GM12873 (cell line): ENCODE measurements around the gene CD160.

Experiments
- TF ChIP-seq, protein P1 (sequence below): IDR thresholded peaks from 2 replicates; pipeline ENCODE4 v1.5.1; 2012; ENCODE audit warnings: low read depth, mild to moderate bottlenecking, moderate library complexity, low read length, control low read depth; ENCODE audit not compliant: insufficient read depth; ENCODE audit errors: missing control alignments

Gene CD160

DNA sequence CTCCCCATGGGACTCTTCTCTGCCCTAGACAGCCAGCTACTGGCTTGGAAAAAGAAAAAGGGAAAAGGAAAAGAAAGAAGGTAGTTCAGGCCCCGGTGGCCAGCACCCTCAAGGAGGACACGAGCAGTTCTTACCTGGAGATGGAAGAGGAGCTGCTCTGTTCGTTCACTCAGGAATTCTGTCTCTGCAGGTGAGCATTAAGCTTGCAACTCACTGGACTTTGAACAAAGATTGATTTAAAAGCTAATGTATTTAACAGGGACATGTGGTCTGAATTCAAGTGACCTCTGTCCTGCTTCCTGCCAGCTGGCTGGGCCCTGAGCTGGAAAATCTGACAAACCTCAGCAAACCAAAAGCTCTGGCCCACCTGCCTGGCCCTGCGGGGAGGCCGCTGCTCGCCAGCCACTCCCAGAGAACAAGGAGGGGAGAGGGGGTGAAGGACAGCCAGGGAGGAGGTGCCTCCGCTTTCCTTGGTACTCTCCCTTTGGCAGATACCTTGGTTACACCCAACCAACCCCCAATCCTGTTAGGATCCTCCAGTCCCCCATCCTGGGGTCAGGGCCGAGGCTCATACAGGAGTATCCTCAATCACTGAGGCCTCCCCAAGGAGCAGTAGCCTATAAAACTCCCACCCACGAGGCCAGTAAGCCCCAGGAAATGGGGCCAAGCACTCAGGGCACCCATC lies 12.0 kb upstream of the CD160 start, which contains the start of gene PDZK1:
Gene PDZK1, minus strand, starts transcription at position 186 of the 685 bp plus-strand sequence. CDS start 19,347 bp downstream, outside the sequence.
- TF ChIP-seq, protein P1, sequence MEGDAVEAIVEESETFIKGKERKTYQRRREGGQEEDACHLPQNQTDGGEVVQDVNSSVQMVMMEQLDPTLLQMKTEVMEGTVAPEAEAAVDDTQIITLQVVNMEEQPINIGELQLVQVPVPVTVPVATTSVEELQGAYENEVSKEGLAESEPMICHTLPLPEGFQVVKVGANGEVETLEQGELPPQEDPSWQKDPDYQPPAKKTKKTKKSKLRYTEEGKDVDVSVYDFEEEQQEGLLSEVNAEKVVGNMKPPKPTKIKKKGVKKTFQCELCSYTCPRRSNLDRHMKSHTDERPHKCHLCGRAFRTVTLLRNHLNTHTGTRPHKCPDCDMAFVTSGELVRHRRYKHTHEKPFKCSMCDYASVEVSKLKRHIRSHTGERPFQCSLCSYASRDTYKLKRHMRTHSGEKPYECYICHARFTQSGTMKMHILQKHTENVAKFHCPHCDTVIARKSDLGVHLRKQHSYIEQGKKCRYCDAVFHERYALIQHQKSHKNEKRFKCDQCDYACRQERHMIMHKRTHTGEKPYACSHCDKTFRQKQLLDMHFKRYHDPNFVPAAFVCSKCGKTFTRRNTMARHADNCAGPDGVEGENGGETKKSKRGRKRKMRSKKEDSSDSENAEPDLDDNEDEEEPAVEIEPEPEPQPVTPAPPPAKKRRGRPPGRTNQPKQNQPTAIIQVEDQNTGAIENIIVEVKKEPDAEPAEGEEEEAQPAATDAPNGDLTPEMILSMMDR: no peak

DNA sequence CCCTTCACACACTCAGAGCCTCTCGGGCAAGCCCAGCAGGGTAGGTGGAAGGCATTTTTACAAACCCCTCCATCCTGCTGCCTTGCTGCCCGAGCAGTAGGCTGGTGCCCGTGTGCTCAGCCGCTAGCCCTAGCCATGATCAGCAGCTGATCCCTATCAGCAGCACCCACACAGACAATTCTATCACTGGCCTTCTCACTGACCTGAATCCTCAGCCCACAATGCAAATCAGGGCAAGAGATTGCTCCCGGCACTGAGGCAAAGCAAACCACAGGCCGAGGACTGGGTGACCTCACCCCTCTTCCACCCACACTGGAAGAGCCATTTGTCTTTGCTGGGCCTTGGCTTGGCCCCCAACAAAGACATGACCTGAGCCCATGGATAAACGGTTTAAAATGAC lies 11.2 kb upstream of the CD160 start:
- TF ChIP-seq, protein P1: no peak

DNA sequence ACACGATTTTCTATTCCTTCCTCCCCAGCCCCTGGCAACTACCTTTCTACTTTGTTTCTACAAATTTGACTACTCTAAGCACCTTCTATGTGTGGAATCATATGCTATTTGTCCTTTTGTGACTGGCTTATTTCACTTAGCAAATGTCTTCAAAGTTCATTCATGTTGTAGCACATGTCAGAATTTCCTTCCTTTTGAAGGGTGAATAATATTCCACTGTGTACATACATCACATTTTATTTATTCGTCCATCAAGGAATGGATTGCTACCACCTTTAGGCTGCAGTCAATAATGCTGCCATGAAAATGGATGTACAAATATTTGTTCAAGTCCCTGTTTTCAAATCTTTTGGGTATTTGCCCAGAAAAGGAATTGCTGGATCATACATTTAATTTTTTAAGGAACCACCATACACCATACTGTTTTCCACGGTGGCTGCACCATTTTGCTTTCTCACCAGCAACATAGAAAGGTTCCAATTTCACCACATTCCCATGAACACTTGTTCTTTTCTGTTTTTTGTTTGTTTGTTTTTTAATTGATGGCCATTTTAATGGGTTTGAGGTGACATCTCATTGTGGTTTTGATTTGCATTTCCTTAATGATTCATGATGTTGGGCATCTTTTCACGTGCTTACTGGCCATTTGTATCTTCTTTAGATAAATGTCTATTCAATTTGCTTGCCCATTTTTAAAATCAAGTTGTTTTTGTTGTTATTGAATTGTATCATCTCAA lies 8.8 kb upstream of the CD160 start:
- TF ChIP-seq, protein P1: no peak

DNA sequence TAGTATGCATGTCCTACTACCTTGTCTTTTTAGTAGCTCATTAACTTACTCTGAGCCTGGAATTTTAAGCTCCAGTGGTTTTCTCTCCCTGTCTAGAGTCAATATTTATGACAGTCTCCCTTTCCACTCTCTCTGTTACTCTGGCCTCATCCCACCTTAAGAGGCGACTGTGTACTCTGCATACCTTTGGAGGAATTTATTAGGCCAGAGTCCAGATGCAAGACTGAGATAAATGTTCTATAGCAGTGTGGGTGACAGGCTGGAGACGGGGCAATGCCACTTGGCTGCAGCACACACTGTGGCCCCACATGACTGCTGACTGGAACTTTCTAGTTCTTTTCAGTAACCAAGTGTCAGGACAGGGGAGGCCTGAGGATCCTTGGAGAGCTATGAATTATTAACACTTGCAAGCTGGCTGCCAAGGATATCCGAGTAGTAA lies 8.1 kb upstream of the CD160 start:
- TF ChIP-seq, protein P1: no peak

DNA sequence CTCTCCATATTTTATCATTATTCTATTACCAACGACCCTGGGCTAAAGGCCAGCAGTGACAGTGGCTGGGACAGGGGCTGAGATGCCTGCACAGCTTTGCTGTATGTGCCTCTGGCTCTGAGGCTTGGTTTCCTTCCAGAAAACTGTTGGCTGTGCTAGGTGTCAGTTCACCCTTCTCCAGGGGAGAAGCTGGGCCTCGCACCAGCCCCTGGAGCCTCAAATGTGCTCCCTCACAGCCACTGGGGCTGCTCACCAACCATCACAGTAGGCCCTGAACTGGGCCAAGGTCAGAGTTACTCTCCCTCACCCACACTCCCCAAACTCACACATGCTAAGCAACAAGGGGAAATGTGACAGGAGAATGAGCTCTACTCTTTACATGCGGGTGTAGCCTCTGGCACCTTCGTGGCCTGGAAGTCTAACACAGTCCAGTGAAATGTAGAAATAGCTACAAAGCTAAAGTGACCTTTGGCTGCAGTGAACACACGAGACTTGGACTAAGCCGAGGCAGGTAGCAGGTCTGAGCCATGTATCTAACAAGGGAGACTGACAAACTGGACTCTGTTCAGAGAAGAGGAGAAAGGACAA lies 4.7 kb upstream of the CD160 start:
- TF ChIP-seq, protein P1: no peak

DNA sequence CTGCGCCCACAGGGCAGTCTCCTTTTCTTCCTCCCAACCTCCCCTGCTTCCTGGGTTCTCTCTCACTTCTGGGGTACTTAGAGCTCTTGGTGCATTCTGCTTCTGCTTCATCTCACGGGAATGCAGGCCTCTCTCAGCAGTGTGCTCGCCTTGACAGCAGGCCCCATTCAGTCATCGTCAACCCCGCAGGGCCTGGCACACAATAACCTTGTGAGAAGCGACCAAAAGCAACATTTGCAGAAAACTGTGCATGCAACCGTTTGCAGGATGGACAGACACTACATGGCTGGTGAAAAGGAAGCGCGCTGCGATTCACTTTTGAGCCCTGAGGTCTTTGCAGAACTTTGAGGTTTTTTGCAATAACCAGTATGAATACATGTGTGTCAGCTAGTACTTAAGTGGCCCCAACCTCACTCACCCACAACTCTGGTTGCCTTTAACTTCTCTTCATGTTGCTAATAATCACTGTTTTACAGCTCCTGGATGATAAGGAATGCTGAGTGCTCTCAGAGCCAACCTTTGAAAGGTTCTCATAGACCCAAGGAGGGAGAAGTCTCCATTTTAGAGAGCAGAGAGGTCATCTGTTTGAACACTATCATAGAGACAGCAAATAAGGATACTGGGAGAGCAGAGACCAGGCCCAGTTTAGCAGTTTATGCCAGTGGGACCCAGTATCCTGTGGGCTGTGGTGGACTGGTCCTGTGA lies 2.5 kb upstream of the CD160 start:
- TF ChIP-seq, protein P1: no peak
